SK-N-MC (cell line): Measurements from ENCODE around the gene PDE5A.

Experiments
- DNase-seq: peaks from one replicate; pipeline ENCODE4 v3.0.0-alpha.2; 2011; ENCODE audit warnings: low read depth, low spot score
- H3K27ac ChIP-seq: fragments of 200-600 bp; sonication (generic); 2 replicates; pipeline ENCODE4 v1.5.1; 2016; ENCODE audit warnings: mixed run types
- H3K36me3 ChIP-seq: fragments of 200-600 bp; sonication (generic); 2 replicates; pipeline ENCODE4 v1.6.1; 2017; ENCODE audit warnings: antibody characterized with exemption, low read length, mixed read lengths; ENCODE audit not compliant: insufficient read depth
- H3K4me3 ChIP-seq: fragments of 200-600 bp; sonication (generic); 2 replicates; pipeline ENCODE4 v1.5.1; 2016
- H3K9ac ChIP-seq: fragments of 200-600 bp; sonication (generic); 2 replicates; pipeline ENCODE4 v1.8.0; 2017; ENCODE audit warnings: mixed run types, mixed read lengths; ENCODE audit not compliant: insufficient read length
- H3K9me3 ChIP-seq: fragments of 200-600 bp; sonication (generic); 2 replicates; pipeline ENCODE4 v1.6.1; 2017; ENCODE audit warnings: low read depth, mild to moderate bottlenecking, antibody characterized with exemption, low read length, moderate library complexity, mixed read lengths
- EZH2 ChIP-seq: fragments of 200-600 bp; sonication (generic); IDR thresholded peaks from one replicate; pipeline ENCODE4 v1.6.1; 2017; ENCODE audit warnings: antibody characterized with exemption
- FOXP2 ChIP-seq: optimal IDR thresholded peaks from 2 replicates; pipeline ENCODE3; 2011; ENCODE audit warnings: mild to moderate bottlenecking, moderate library complexity; ENCODE audit not compliant: insufficient read depth; ENCODE audit errors: extremely low read length, control extremely low read depth
- POLR2AphosphoS5 ChIP-seq: IDR thresholded peaks from 2 replicates; pipeline ENCODE4 v1.6.1; 2012; ENCODE audit warnings: mild to moderate bottlenecking, low read depth, low read length, borderline replicate concordance

Gene PDE5A

GRCh38 chr4:119510395-119511149 lies 118.0 kb downstream of the PDE5A start:
- Histone ChIP-seq H3K27ac (no peak overlapping the region), H3K9me3 (no peaks in the 10 kb centered on the region), H3K9ac (no peak overlapping the region), H3K36me3 (peaks cover 9% of the 10 kb centered on the region), H3K4me3 (no peak overlapping the region)
- TF ChIP-seq EZH2 (no peak), FOXP2 (no peak), POLR2AphosphoS5 (no peak)
- DNase-seq = no peak

- no peaks in the 10 kb centered on the region for H3K36me3 ChIP-seq
- H3K9ac ChIP-seq = no peak overlapping the region
- H3K27ac ChIP-seq = no peak overlapping the region
- TF ChIP-seq EZH2 (no peak), FOXP2 (no peak), POLR2AphosphoS5 (no peak)
- H3K4me3 ChIP-seq = no peak overlapping the region
- no peaks in the 10 kb centered on the region for H3K9me3 ChIP-seq
- DNase-seq = no peak
Observed at GRCh38 chr4:119508281-119508680, 120.3 kb downstream of the PDE5A start.

GRCh38 chr4:119506806-119507205 lies 121.8 kb downstream of the PDE5A start:
- DNase-seq = no peak
- TF ChIP-seq POLR2AphosphoS5 = no peak
- TF ChIP-seq FOXP2 = no peak
- no peak for TF ChIP-seq EZH2
- Histone ChIP-seq H3K36me3 (no peaks in the 10 kb centered on the region), H3K27ac (no peak overlapping the region), H3K9ac (no peak overlapping the region), H3K4me3 (no peak overlapping the region), H3K9me3 (no peaks in the 10 kb centered on the region)

DNA sequence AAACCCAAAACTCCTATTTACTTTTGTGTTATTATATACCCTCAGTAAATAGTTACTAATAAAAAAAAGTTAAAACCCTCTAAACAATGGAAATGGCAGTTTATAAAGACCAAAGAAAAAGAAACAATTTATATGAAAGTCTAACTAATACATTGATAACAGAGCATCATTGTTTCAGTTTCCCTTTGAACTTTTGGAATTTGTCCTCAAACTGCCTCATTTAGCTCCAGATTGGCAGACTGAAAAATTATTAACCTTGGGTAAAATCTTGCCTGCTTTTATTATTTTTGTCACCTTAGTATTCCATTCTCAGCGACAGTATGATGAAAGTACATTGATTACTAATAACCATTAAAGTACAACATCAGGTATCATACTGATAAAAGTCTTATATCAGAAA lies 124.0 kb downstream of the PDE5A start:
- no peak overlapping the region for H3K27ac ChIP-seq
- no peak for DNase-seq
- H3K9me3 ChIP-seq = no peaks in the 10 kb centered on the region
- no peak overlapping the region for H3K4me3 ChIP-seq
- no peak for TF ChIP-seq EZH2
- no peak for TF ChIP-seq POLR2AphosphoS5
- TF ChIP-seq FOXP2 = no peak
- no peak overlapping the region for H3K9ac ChIP-seq
- H3K36me3 ChIP-seq = peaks cover 5% of the 10 kb centered on the region

GRCh38 chr4:119501740-119502139 lies 126.9 kb downstream of the PDE5A start:
- DNase-seq = no peak
- Histone ChIP-seq H3K27ac (no peak overlapping the region), H3K4me3 (no peak overlapping the region), H3K9ac (no peak overlapping the region), H3K36me3 (peaks cover 24% of the 10 kb centered on the region), H3K9me3 (no peaks in the 10 kb centered on the region)
- TF ChIP-seq EZH2 = no peak
- no peak for TF ChIP-seq FOXP2
- no peak for TF ChIP-seq POLR2AphosphoS5

DNA sequence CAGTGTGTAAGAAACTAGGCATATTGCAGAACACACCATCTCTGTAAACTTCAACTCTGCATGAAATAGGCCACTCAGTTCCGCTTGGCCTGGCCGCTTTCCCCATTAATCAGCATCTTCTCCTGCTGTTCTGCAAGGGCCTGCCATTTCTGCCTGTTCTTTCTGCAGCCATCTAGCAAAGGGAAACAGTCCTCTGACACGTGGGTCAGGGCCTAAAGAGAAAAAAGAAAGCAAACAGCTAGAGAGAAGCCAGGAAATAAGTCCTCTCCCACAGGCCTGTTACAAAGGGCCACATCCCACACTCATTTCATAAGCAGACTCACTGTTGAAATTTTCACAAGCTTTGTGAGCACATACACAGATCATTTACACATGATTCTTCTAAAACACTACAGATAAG lies 130.1 kb downstream of the PDE5A start:
- H3K27ac ChIP-seq = no peak overlapping the region
- no peaks in the 10 kb centered on the region for H3K9me3 ChIP-seq
- peaks cover 44% of the 10 kb centered on the region for H3K36me3 ChIP-seq
- no peak for DNase-seq
- no peak for TF ChIP-seq FOXP2
- TF ChIP-seq POLR2AphosphoS5 = no peak
- TF ChIP-seq EZH2 = no peak
- no peak overlapping the region for H3K4me3 ChIP-seq
- no peak overlapping the region for H3K9ac ChIP-seq

GRCh38 chr4:119493886-119494285 lies 134.7 kb downstream of the PDE5A start:
- Histone ChIP-seq H3K36me3 (peaks cover 36% of the 10 kb centered on the region), H3K9ac (no peak overlapping the region), H3K9me3 (no peaks in the 10 kb centered on the region), H3K27ac (no peak overlapping the region), H3K4me3 (no peak overlapping the region)
- no peak for TF ChIP-seq EZH2
- TF ChIP-seq FOXP2 = no peak
- no peak for TF ChIP-seq POLR2AphosphoS5
- no peak for DNase-seq

GRCh38 chr4:119493419-119493818 lies 135.2 kb downstream of the PDE5A start:
- DNase-seq = no peak
- H3K36me3 ChIP-seq = peaks cover 31% of the 10 kb centered on the region

DNA sequence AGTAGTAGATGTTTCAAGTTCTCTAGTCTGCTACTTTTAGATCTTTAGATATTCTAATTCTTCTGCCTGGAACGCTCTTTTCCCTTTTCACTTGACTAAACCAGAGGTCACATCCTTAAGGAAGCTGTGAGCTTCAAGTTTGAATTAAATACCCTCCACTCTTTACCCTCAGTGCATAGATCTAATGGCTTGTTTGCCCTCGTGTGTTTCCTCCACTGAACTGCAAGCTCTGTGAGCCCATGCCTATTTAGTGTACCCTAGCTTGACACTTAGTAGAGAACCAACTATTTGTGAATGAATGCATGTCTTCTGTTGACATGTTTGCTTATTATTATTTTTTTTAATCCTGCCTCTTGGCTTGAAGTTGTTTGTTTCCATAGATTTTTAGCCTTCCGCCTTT lies 138.3 kb downstream of the PDE5A start:
- TF ChIP-seq EZH2 (no peak), POLR2AphosphoS5 (no peak), FOXP2 (no peak)
- no peak overlapping the region for H3K27ac ChIP-seq
- H3K4me3 ChIP-seq = no peak overlapping the region
- no peaks in the 10 kb centered on the region for H3K9me3 ChIP-seq
- DNase-seq = no peak
- peaks cover 12% of the 10 kb centered on the region for H3K36me3 ChIP-seq
- no peak overlapping the region for H3K9ac ChIP-seq

More at GRCh38 chr4:119493419-119493818, 135.2 kb downstream of the PDE5A start:
- no peak overlapping the region for H3K9ac ChIP-seq
- H3K27ac ChIP-seq = no peak overlapping the region
- TF ChIP-seq POLR2AphosphoS5 (no peak), FOXP2 (no peak), EZH2 (no peak)
- no peaks in the 10 kb centered on the region for H3K9me3 ChIP-seq
- no peak overlapping the region for H3K4me3 ChIP-seq
